ENCODE data around the gene APOB.

Gene APOB

DNA sequence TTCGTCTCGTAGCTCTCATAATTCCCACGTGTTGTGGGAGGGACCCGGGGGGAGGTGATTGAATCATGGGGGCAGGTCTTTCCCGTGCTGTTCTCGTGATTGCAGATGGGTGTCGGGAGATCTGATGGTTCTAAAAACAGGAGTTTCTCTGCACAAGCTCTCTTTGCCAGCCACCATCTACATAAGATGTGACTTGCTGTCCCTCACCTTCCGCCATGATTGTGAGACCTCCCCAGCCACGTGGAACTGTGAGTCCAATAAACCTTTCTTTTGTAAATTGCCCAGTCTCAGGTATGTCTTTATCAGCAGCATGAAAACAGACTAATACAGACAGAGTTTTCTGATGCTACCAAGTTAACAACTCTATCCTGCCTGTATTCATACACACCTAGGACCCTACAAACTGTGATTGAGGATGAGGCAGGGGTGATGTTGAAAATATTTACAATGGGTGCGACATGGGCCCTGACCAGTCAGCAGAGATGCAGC lies 3.9 kb downstream of the APOB start:
- Histone ChIP-seq H3K4me2 (ENCODE audit: low read length) (no peak overlapping the region), H3K9ac (ENCODE audit: low read length) (no peak overlapping the region), H3K27ac (ENCODE audit: low read depth, low read length) (no peak overlapping the region), H3K4ac (ENCODE audit: low read depth, low read length) (no peak overlapping the region), H4K8ac (ENCODE audit: low read depth, low read length) (no peak overlapping the region), H4K5ac (ENCODE audit: low read length) (no peak overlapping the region), H3K4me1 (ENCODE audit: control insufficient read depth, low read depth, low read length) (no peaks in the 10 kb centered on the region), H3K4me3 (ENCODE audit: low read length) (no peak overlapping the region), H3K18ac (ENCODE audit: low read length) (no peak overlapping the region), H3K27me3 (ENCODE audit: insufficient read depth, low read length, poor library complexity) (no peaks in the 10 kb centered on the region), H2BK5ac (ENCODE audit: low read length) (no peak overlapping the region), H2BK15ac (replicated peaks; ENCODE audit: low read depth) (no peak overlapping the region), H3K56ac (ENCODE audit: low read length) (no peak overlapping the region), H3K36me3 (ENCODE audit: control insufficient read depth, insufficient read depth, low read length) (no peaks in the 10 kb centered on the region), H2AK5ac (ENCODE audit: low read length) (no peak overlapping the region), H3K79me2 (ENCODE audit: control insufficient read depth, insufficient read depth, low read length) (no peaks in the 10 kb centered on the region), H2BK120ac (ENCODE audit: low read depth, low read length) (no peak overlapping the region), H3K79me1 (ENCODE audit: low read length) (no peaks in the 10 kb centered on the region), H3K23ac (ENCODE audit: low read length) (no peak overlapping the region)
- no CpG with 5 or more reads among the region's 10 CpGs for WGBS (ENCODE audit: extremely low coverage, insufficient coverage, low lambda C conversion rate)
- DNase-seq: no peak

DNA sequence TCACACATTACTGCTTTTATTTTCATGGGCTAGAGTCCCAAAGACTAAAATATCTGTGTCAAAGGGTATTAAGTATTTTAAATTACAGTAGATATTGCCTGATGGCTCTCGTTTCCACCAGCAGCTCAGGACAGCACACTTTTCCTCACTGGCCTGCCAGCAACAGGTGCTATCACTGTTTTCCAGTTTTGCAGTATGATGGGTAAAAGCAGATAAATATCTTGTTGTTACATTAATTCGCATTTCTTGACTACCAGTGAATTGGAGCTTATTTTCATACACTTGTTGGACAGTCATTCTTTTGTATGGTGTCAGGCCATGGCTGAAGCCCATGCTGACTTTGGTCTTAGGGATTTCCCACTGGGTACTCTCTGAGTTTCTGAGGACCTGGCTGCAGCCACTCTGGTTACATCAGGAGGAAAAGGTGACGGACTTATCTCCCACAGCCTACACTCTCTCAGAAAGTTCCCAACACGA lies 4.8 kb downstream of the APOB start:
- DNase-seq: no peak
- Histone ChIP-seq H2AK5ac (ENCODE audit: low read length) (no peak overlapping the region), H3K27ac (ENCODE audit: low read depth, low read length) (no peak overlapping the region), H3K56ac (ENCODE audit: low read length) (no peak overlapping the region), H3K79me2 (ENCODE audit: control insufficient read depth, insufficient read depth, low read length) (no peaks in the 10 kb centered on the region), H3K4me3 (ENCODE audit: low read length) (no peak overlapping the region), H3K4me1 (ENCODE audit: control insufficient read depth, low read depth, low read length) (no peaks in the 10 kb centered on the region), H3K4ac (ENCODE audit: low read depth, low read length) (no peak overlapping the region), H3K9ac (ENCODE audit: low read length) (no peak overlapping the region), H3K18ac (ENCODE audit: low read length) (no peak overlapping the region), H3K79me1 (ENCODE audit: low read length) (no peaks in the 10 kb centered on the region), H2BK15ac (replicated peaks; ENCODE audit: low read depth) (no peak overlapping the region), H3K23ac (ENCODE audit: low read length) (no peak overlapping the region), H2BK120ac (ENCODE audit: low read depth, low read length) (no peak overlapping the region), H4K5ac (ENCODE audit: low read length) (no peak overlapping the region), H3K36me3 (ENCODE audit: control insufficient read depth, insufficient read depth, low read length) (no peaks in the 10 kb centered on the region), H3K4me2 (ENCODE audit: low read length) (no peak overlapping the region), H4K8ac (ENCODE audit: low read depth, low read length) (no peak overlapping the region), H3K27me3 (ENCODE audit: insufficient read depth, low read length, poor library complexity) (no peaks in the 10 kb centered on the region), H2BK5ac (ENCODE audit: low read length) (no peak overlapping the region)
- no CpG with 5 or more reads among the region's 4 CpGs for WGBS (ENCODE audit: extremely low coverage, insufficient coverage, low lambda C conversion rate)

DNA sequence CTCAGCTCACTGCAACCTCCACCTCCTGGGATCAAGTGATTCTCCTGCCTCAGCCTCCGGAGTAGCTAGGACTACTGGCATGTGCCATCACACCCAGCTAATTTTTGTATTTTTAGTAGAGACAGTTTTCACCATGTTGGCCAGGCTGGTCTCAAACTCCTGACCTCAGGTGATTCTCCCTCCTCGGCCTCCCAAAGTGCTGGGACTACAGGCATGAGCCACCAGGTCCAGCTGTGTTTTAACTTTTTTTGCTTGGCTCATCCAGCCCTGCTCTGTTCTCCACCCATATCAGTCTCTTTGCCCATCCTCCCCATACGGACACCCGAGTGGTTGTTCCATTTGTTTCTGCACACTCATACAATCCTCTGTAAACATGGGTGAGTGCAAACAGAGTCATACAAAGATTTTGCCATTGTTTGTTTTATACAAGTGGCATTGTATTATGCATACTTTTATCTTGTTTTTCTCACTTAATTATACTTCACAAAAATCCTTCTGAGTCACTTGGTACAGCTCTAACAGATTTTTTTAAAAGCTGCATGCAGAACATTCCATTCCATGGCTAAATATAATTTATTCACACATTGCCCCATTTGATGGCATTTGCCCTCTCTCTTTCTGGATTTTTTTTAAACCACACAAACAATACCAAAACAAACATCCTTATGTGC lies 5.3 kb downstream of the APOB start:
- Histone ChIP-seq H3K36me3 (ENCODE audit: control insufficient read depth, insufficient read depth, low read length) (no peaks in the 10 kb centered on the region), H2BK5ac (ENCODE audit: low read length) (no peak overlapping the region), H4K5ac (ENCODE audit: low read length) (no peak overlapping the region), H3K27ac (ENCODE audit: low read depth, low read length) (no peak overlapping the region), H3K18ac (ENCODE audit: low read length) (no peak overlapping the region), H3K79me1 (ENCODE audit: low read length) (no peaks in the 10 kb centered on the region), H2BK120ac (ENCODE audit: low read depth, low read length) (no peak overlapping the region), H3K27me3 (ENCODE audit: insufficient read depth, low read length, poor library complexity) (no peaks in the 10 kb centered on the region), H3K56ac (ENCODE audit: low read length) (no peak overlapping the region), H2BK15ac (replicated peaks; ENCODE audit: low read depth) (no peak overlapping the region), H3K4me3 (ENCODE audit: low read length) (no peak overlapping the region), H3K9ac (ENCODE audit: low read length) (no peak overlapping the region), H2AK5ac (ENCODE audit: low read length) (no peak overlapping the region), H3K4me2 (ENCODE audit: low read length) (no peak overlapping the region), H3K23ac (ENCODE audit: low read length) (no peak overlapping the region), H3K4ac (ENCODE audit: low read depth, low read length) (no peak overlapping the region), H4K8ac (ENCODE audit: low read depth, low read length) (no peak overlapping the region), H3K79me2 (ENCODE audit: control insufficient read depth, insufficient read depth, low read length) (no peaks in the 10 kb centered on the region), H3K4me1 (ENCODE audit: control insufficient read depth, low read depth, low read length) (no peaks in the 10 kb centered on the region)
- no CpG with 5 or more reads among the region's 4 CpGs for WGBS (ENCODE audit: extremely low coverage, insufficient coverage, low lambda C conversion rate)
- DNase-seq: no peak

DNA sequence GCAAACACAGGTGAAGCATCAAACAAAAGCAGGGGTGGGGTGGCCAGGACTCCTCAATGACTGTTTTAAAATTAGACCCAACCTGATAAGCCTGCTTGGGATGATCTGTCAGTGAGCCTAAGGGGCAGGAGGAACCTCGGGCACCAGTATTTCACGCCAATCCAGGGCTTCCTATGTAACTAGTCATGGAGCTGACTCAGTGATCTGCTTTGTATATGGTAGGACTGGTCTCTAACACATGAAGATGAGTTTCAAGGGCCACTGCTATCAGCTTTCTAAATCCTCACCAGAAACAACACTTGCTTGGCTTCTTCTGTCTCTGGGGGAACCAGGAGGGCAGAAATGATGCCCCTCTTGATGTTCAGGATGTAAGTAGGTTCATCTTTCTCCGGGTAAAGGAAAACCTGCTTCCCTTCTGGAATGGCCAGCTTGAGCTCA lies 6.2 kb downstream of the APOB start:
- H2BK15ac ChIP-seq (replicated peaks; ENCODE audit: low read depth): no peak overlapping the region
- H3K18ac ChIP-seq (ENCODE audit: low read length): no peak overlapping the region
- H3K79me2 ChIP-seq (ENCODE audit: control insufficient read depth, insufficient read depth, low read length): no peaks in the 10 kb centered on the region
- no peak overlapping the region for H3K9ac ChIP-seq (ENCODE audit: low read length)
- H3K4ac ChIP-seq (ENCODE audit: low read depth, low read length): no peak overlapping the region
- no peaks in the 10 kb centered on the region for H3K4me1 ChIP-seq (ENCODE audit: control insufficient read depth, low read depth, low read length)
- no peak overlapping the region for H3K23ac ChIP-seq (ENCODE audit: low read length)
- H2AK5ac ChIP-seq (ENCODE audit: low read length): no peak overlapping the region
- H2BK120ac ChIP-seq (ENCODE audit: low read depth, low read length): no peak overlapping the region
- no peak overlapping the region for H4K8ac ChIP-seq (ENCODE audit: low read depth, low read length)
- no peak for DNase-seq
- no peak overlapping the region for H3K4me3 ChIP-seq (ENCODE audit: low read length)
- H2BK5ac ChIP-seq (ENCODE audit: low read length): no peak overlapping the region
- H3K27ac ChIP-seq (ENCODE audit: low read depth, low read length): no peak overlapping the region
- H3K27me3 ChIP-seq (ENCODE audit: insufficient read depth, low read length, poor library complexity): no peaks in the 10 kb centered on the region
- H3K56ac ChIP-seq (ENCODE audit: low read length): no peak overlapping the region
- no peak overlapping the region for H4K5ac ChIP-seq (ENCODE audit: low read length)
- no peaks in the 10 kb centered on the region for H3K79me1 ChIP-seq (ENCODE audit: low read length)
- no peaks in the 10 kb centered on the region for H3K36me3 ChIP-seq (ENCODE audit: control insufficient read depth, insufficient read depth, low read length)
- H3K4me2 ChIP-seq (ENCODE audit: low read length): no peak overlapping the region
- WGBS (ENCODE audit: extremely low coverage, insufficient coverage, low lambda C conversion rate): no CpG with 5 or more reads among the region's 3 CpGs

DNA sequence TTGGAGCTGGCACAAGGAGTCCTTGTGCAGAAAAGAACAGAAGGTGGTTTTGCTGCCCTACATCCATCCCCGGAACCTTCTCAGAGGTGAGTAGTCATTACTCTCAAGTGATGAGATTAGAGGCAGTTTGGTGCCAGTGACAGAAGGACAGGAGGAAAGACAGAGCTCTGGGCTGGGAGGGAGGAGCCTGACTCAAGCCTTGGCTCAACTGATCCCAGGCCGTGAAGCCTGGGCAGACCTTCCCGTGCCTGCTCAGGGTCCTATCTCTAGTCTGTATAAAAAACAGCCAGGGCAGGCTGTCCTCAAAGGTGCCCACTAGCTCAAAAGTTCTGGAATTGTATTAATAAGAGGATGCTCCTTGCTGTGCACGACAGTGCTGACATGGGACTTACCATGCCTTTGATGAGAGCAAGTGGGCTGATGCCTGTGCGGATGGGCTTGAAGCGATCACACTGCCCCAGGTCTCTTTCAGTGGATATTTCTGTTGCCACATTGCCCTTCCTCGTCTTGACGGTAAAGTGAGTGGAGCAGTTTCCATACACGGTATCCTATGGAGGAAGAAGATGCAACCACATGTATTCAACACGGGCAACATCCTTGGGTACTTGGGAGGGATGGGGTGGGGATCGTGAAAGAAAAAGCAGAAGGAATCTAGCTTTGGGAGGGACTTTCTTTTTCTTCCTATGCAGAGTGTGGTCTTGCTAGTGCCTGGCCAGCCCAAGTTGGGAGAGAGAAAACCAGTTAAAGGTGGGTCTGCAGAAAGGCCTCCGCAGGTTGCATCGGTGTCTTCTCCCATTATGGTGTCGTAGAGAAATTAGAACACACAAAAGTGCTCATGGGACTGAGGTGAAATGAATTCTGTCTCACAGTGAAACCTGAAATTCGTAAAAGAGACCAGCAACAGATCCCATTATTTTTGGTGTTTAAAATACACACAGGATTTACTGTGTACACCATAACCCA lies 6.9 kb downstream of the APOB start:
- H3K4me3 ChIP-seq (ENCODE audit: low read length): no peak overlapping the region
- no peak for DNase-seq
- WGBS (ENCODE audit: extremely low coverage, insufficient coverage, low lambda C conversion rate): no CpG with 5 or more reads among the region's 15 CpGs

More for the DNA sequence above, 6.9 kb downstream of the APOB start:
- Histone ChIP-seq H3K79me2 (ENCODE audit: control insufficient read depth, insufficient read depth, low read length) (no peaks in the 10 kb centered on the region), H3K27me3 (ENCODE audit: insufficient read depth, low read length, poor library complexity) (no peaks in the 10 kb centered on the region), H3K56ac (ENCODE audit: low read length) (no peak overlapping the region), H3K18ac (ENCODE audit: low read length) (no peak overlapping the region), H2BK5ac (ENCODE audit: low read length) (no peak overlapping the region), H3K4me2 (ENCODE audit: low read length) (no peak overlapping the region), H4K8ac (ENCODE audit: low read depth, low read length) (no peak overlapping the region), H2BK120ac (ENCODE audit: low read depth, low read length) (no peak overlapping the region), H2BK15ac (replicated peaks; ENCODE audit: low read depth) (no peak overlapping the region), H3K4me1 (ENCODE audit: control insufficient read depth, low read depth, low read length) (no peaks in the 10 kb centered on the region), H4K5ac (ENCODE audit: low read length) (no peak overlapping the region), H3K36me3 (ENCODE audit: control insufficient read depth, insufficient read depth, low read length) (no peaks in the 10 kb centered on the region), H3K23ac (ENCODE audit: low read length) (no peak overlapping the region), H3K27ac (ENCODE audit: low read depth, low read length) (no peak overlapping the region), H2AK5ac (ENCODE audit: low read length) (no peak overlapping the region), H3K4ac (ENCODE audit: low read depth, low read length) (no peak overlapping the region), H3K9ac (ENCODE audit: low read length) (no peak overlapping the region), H3K79me1 (ENCODE audit: low read length) (no peaks in the 10 kb centered on the region)

Data from mesendoderm (in vitro differentiated cells).